Transverse colon (tissue), 4 donors: ENCODE results near the gene SP100.

Experiments
- CTCF ChIP-seq, 5 experiments: fragments of 200-600 bp in 3 of 5; fragments of 450-650 bp in 2 of 5; sonication (generic) in 3 of 5; IDR thresholded peaks; 1 replicate in 2 of 5; 2 replicates in 3 of 5; pipeline ENCODE4 v1.5.1; 2016 to 2017; ENCODE audit warnings: antibody characterized with exemption in 5 of 5, inconsistent platforms in 3 of 5, mild to moderate bottlenecking in 2 of 5, moderate library complexity in 1 of 5
- EP300 ChIP-seq: sonication (generic); formaldehyde crosslinking; IDR thresholded peaks from one replicate; pipeline ENCODE4 v1.6.1; 2017; ENCODE audit warnings: antibody characterized with exemption, low read depth
- POLR2A ChIP-seq: fragments of 450-650 bp; IDR thresholded peaks from one replicate; pipeline ENCODE4 v1.6.1; 2016; ENCODE audit warnings: antibody characterized with exemption, mild to moderate bottlenecking, moderate library complexity
- POLR2AphosphoS5 ChIP-seq, 3 donors: sonication (generic); formaldehyde crosslinking; IDR thresholded peaks; one replicate each; pipeline ENCODE4 v1.6.1; 2016; ENCODE audit warnings: antibody characterized with exemption in 3 of 3

- TF ChIP-seq CTCF (IDR thresholded peaks at IDR 0.05) (no peak), EP300 (no peak), POLR2A (no peak), POLR2AphosphoS5 (IDR thresholded peaks at IDR 0.05) (no peak)
These were observed 57.4 kb downstream of the SP100 start for GRCh38 chr2:230473378-230473777.
